Measurements from ENCODE around the gene LHPP. TPM values are rescaled to one million over a fixed set of nuclear protein-coding genes. Genes with fewer than 3 reads are reported as not detected.

Gene LHPP
- total and polyA plus RNA-seq, 2 donors (not counting 1 experiment from before 2014, with no cell fraction given), result 10.2 to 15.6 TPM

DNA sequence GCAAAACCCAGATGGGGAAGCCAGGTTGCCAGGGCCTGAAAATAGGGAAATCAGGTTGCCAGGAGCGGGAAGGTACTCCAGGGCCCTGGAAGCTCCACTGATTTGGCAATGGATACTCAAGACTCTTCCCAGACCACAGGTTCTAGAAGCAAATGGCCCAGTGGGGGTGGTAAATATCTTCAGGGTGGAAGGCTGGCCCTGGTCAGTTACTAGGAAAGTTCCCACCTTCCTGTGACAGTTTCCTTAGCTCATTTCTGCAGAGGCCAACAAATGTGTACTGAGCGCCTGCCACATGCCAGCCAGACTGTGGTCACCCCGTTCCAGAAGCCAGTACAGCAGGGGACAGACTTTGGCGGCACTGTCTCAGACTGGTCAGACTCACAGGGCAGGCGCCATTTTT lies 168.9 kb downstream of the LHPP start:
- Histone ChIP-seq H3K4me2 (ENCODE audit: extremely low read depth, insufficient read depth, low read length) (no peak overlapping the region), H3K36me3 (ENCODE audit: control insufficient read depth, insufficient read depth, low read length) (no peaks in the 10 kb centered on the region), H3K4me3 (replicated peaks in 1 of 4; ENCODE audit: control extremely low read depth in 1 of 4, insufficient read depth in 1 of 4, low read depth in 3 of 4, low read length in 4 of 4) (no peak overlapping the region), H3K79me2 (ENCODE audit: control insufficient read depth, insufficient read depth, low read length) (no peaks in the 10 kb centered on the region), H3K9me3 (ENCODE audit: control insufficient read depth, insufficient read depth, low read depth, low read length) (no peaks in the 10 kb centered on the region), H3K27me3 (ENCODE audit: control insufficient read depth, insufficient read depth, low read length) (no peaks in the 10 kb centered on the region), H2AFZ (ENCODE audit: low read length) (no peak overlapping the region), H3K4me1 (ENCODE audit: control insufficient read depth, extremely low read depth, insufficient read depth, low read length) (no peaks in the 10 kb centered on the region), H3K9ac (ENCODE audit: insufficient read depth, low read length) (no peak overlapping the region), H4K20me1 (ENCODE audit: control insufficient read depth, extremely low read depth, insufficient read depth, low read length) (no peaks in the 10 kb centered on the region), H3K27ac (ENCODE audit: insufficient read depth, low read length) (no peak overlapping the region)
- TF ChIP-seq, protein P1, sequence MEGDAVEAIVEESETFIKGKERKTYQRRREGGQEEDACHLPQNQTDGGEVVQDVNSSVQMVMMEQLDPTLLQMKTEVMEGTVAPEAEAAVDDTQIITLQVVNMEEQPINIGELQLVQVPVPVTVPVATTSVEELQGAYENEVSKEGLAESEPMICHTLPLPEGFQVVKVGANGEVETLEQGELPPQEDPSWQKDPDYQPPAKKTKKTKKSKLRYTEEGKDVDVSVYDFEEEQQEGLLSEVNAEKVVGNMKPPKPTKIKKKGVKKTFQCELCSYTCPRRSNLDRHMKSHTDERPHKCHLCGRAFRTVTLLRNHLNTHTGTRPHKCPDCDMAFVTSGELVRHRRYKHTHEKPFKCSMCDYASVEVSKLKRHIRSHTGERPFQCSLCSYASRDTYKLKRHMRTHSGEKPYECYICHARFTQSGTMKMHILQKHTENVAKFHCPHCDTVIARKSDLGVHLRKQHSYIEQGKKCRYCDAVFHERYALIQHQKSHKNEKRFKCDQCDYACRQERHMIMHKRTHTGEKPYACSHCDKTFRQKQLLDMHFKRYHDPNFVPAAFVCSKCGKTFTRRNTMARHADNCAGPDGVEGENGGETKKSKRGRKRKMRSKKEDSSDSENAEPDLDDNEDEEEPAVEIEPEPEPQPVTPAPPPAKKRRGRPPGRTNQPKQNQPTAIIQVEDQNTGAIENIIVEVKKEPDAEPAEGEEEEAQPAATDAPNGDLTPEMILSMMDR (conservative IDR thresholded peaks at IDR 0.05 in 1 of 2, IDR thresholded peaks at IDR 0.05 in 1 of 2; ENCODE audit: low read depth in 1 of 2, low read length in 2 of 2), result no peak
- TF ChIP-seq EZH2 (IDR thresholded peaks at IDR 0.05; ENCODE audit: low read length, missing control alignments), result no peak
- no peak for DNase-seq (ENCODE audit: low read depth in 2 of 2)

DNA sequence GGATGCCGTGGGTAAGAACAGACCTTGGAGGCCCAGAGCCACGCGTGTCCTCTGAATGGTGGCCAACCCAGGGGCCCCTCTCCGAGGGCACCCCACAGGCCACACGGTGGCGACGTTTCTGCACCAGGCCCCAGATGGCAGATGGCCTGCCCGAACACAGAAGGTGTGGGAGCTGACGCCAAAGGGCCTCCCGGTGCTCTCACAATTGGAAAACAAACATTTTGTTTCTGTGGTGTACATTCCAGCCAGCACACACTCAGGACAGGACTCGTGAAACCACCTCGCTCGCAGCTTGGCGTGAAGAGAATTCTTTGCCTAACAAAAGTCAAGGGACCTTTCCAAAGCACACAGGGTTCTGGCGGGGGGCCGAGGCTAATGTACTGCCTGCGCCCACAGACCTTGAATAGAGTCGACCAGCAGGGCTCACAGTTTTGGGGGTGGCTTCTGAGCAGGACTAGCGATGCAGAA lies 170.5 kb downstream of the LHPP start:
- Histone ChIP-seq H3K9me3 (ENCODE audit: control insufficient read depth, insufficient read depth, low read depth, low read length) (no peaks in the 10 kb centered on the region), H3K36me3 (ENCODE audit: control insufficient read depth, insufficient read depth, low read length) (no peaks in the 10 kb centered on the region), H4K20me1 (ENCODE audit: control insufficient read depth, extremely low read depth, insufficient read depth, low read length) (no peaks in the 10 kb centered on the region), H2AFZ (ENCODE audit: low read length) (no peak overlapping the region), H3K9ac (ENCODE audit: insufficient read depth, low read length) (no peak overlapping the region), H3K27me3 (ENCODE audit: control insufficient read depth, insufficient read depth, low read length) (no peaks in the 10 kb centered on the region), H3K79me2 (ENCODE audit: control insufficient read depth, insufficient read depth, low read length) (no peaks in the 10 kb centered on the region), H3K4me1 (ENCODE audit: control insufficient read depth, extremely low read depth, insufficient read depth, low read length) (no peaks in the 10 kb centered on the region), H3K4me2 (ENCODE audit: extremely low read depth, insufficient read depth, low read length) (no peak overlapping the region), H3K4me3 (replicated peaks in 1 of 4; ENCODE audit: control extremely low read depth in 1 of 4, insufficient read depth in 1 of 4, low read depth in 3 of 4, low read length in 4 of 4) (no peak overlapping the region), H3K27ac (ENCODE audit: insufficient read depth, low read length) (no peak overlapping the region)
- TF ChIP-seq, protein P1 (conservative IDR thresholded peaks at IDR 0.05 in 1 of 2, IDR thresholded peaks at IDR 0.05 in 1 of 2; ENCODE audit: low read depth in 1 of 2, low read length in 2 of 2), result peak; percentile 20 to 43
- no peak for TF ChIP-seq EZH2 (IDR thresholded peaks at IDR 0.05; ENCODE audit: low read length, missing control alignments)
- DNase-seq (ENCODE audit: low read depth in 2 of 2), result peak; percentile 29 to 63

DNA sequence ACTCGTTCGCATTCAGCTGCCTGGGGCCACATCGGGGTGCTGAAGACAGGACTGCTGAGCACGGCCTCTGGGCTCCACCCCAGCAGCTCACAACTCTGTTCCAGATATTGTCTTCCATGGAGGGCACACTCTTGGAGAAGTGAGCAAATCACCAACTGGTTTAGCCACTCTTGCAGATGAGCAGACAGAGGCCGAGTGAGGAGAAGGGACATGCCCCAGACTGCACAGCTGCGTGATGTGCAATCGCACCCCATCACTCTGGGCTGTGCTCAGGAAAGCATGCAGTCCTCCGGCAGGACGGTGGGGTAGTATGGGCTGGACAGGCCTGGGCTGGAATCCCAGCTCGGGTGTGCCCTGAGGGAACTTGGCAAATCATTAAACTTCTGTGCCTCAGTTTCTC lies 170.9 kb downstream of the LHPP start:
- Histone ChIP-seq H2AFZ (ENCODE audit: low read length) (no peak overlapping the region), H3K36me3 (ENCODE audit: control insufficient read depth, insufficient read depth, low read length) (no peaks in the 10 kb centered on the region), H3K4me2 (ENCODE audit: extremely low read depth, insufficient read depth, low read length) (no peak overlapping the region), H4K20me1 (ENCODE audit: control insufficient read depth, extremely low read depth, insufficient read depth, low read length) (no peaks in the 10 kb centered on the region), H3K4me1 (ENCODE audit: control insufficient read depth, extremely low read depth, insufficient read depth, low read length) (no peaks in the 10 kb centered on the region), H3K27ac (ENCODE audit: insufficient read depth, low read length) (no peak overlapping the region), H3K79me2 (ENCODE audit: control insufficient read depth, insufficient read depth, low read length) (no peaks in the 10 kb centered on the region), H3K9me3 (ENCODE audit: control insufficient read depth, insufficient read depth, low read depth, low read length) (no peaks in the 10 kb centered on the region), H3K9ac (ENCODE audit: insufficient read depth, low read length) (no peak overlapping the region), H3K27me3 (ENCODE audit: control insufficient read depth, insufficient read depth, low read length) (no peaks in the 10 kb centered on the region), H3K4me3 (replicated peaks in 1 of 4; ENCODE audit: control extremely low read depth in 1 of 4, insufficient read depth in 1 of 4, low read depth in 3 of 4, low read length in 4 of 4) (no peak overlapping the region)
- TF ChIP-seq EZH2 (IDR thresholded peaks at IDR 0.05; ENCODE audit: low read length, missing control alignments), result no peak
- TF ChIP-seq, protein P1 (conservative IDR thresholded peaks at IDR 0.05 in 1 of 2, IDR thresholded peaks at IDR 0.05 in 1 of 2; ENCODE audit: low read depth in 1 of 2, low read length in 2 of 2), result no peak
- DNase-seq (ENCODE audit: low read depth in 2 of 2), result peak in 1 of 2 donors; percentile 65
